DMS153 (cell line): ENCODE measurements around the gene TES.

ENCODE experiments used
- DNase-seq: peaks from one replicate; lab custom pipeline; 2025; lab: John Stamatoyannopoulos, UW

Gene TES

GRCh38 chr7:116194115-116194514 lies 16.2 kb upstream of the TES start:
- no peak for DNase-seq

- no peak for DNase-seq
These were observed 14.9 kb upstream of the TES start for GRCh38 chr7:116195451-116195850.

GRCh38 chr7:116196947-116197346 lies 13.4 kb upstream of the TES start:
- no peak for DNase-seq

- no peak for DNase-seq
These were observed 13.0 kb upstream of the TES start for GRCh38 chr7:116197360-116197759.

- no peak for DNase-seq
These were observed 11.5 kb upstream of the TES start for GRCh38 chr7:116198748-116199410.

GRCh38 chr7:116200963-116201362 lies 9.4 kb upstream of the TES start:
- DNase-seq: no peak

GRCh38 chr7:116206141-116206540 lies 4.2 kb upstream of the TES start:
- DNase-seq: no peak

GRCh38 chr7:116208919-116209318 lies 1.4 kb upstream of the TES start:
- DNase-seq: no peak

GRCh38 chr7:116209561-116210070 lies 723 bp upstream of the TES start:
- no peak for DNase-seq

- DNase-seq: peak; percentile 54
These were observed 920 bp downstream of the TES start for GRCh38 chr7:116211006-116211912.

- no peak for DNase-seq
These were observed 1.7 kb downstream of the TES start for GRCh38 chr7:116211913-116212596.

GRCh38 chr7:116212869-116213268 lies 2.5 kb downstream of the TES start:
- DNase-seq: no peak

- no peak for DNase-seq
These were observed 3.2 kb downstream of the TES start for GRCh38 chr7:116213361-116214130.

- DNase-seq: no peak
These were observed 4.6 kb downstream of the TES start for GRCh38 chr7:116214921-116215320.

- no peak for DNase-seq
These were observed 5.2 kb downstream of the TES start for GRCh38 chr7:116215551-116215950.

GRCh38 chr7:116216956-116217571 lies 6.7 kb downstream of the TES start:
- DNase-seq: no peak

- peak; percentile 64 for DNase-seq
These were observed 7.8 kb downstream of the TES start for GRCh38 chr7:116218051-116218645.

- DNase-seq: no peak
These were observed 8.4 kb downstream of the TES start for GRCh38 chr7:116218747-116219146.

- no peak for DNase-seq
These were observed 8.9 kb downstream of the TES start for GRCh38 chr7:116219288-116219687.

GRCh38 chr7:116219834-116220233 lies 9.5 kb downstream of the TES start:
- no peak for DNase-seq

GRCh38 chr7:116222501-116222900 lies 12.2 kb downstream of the TES start:
- DNase-seq: no peak
